ENCODE data around the gene ADAM19. TPM values are rescaled to one million over a fixed set of nuclear protein-coding genes. Genes with fewer than 3 reads are reported as not detected.

The ADAM19 gene
- polyA plus RNA-seq, 1 of the 3 experiments (the other 2 are of a cell fraction) = 46.9 TPM

- no peak overlapping the region for H3K27ac ChIP-seq (ENCODE audit: low read depth in 2 of 2, low read length in 1 of 2)
- H3K4me2 ChIP-seq = no peak overlapping the region
- TF ChIP-seq YY1 (IDR thresholded peaks at IDR 0.05; ENCODE audit: low read depth) (no peak), TCF12 (IDR thresholded peaks at IDR 0.05) (no peak)
- H3K9me3 ChIP-seq = no peaks in the 10 kb centered on the region
- ChIA-PET POLR2A (no interaction called here), CTCF (no interaction called here)
- H3K4me3 ChIP-seq (ENCODE audit: low read depth in 2 of 2, low read length in 1 of 2) = no peak overlapping the region
- no peak overlapping the region for H3K9ac ChIP-seq
- peaks cover 2 to 20% of the 10 kb centered on the region in 2 experiments; a peak in 2 of 4 replicates for H3K4me1 ChIP-seq (ENCODE audit: control insufficient read depth in 1 of 2, insufficient read depth in 2 of 2, low read depth in 1 of 2, low read length in 1 of 2)
- DNase-seq = no peak
- H3K79me2 ChIP-seq (ENCODE audit: insufficient read depth) = no peaks in the 10 kb centered on the region
- no peaks in the 10 kb centered on the region for H3K27me3 ChIP-seq (ENCODE audit: insufficient read depth)
- WGBS (ENCODE audit: low lambda C conversion rate) = 87% methylated on average over 3 of the region's 3 CpGs
- H3F3A ChIP-seq (replicated peaks; ENCODE audit: insufficient read depth) = peaks cover 24% of the 10 kb centered on the region
- no peaks in the 10 kb centered on the region for H3K36me3 ChIP-seq (replicated peaks in 1 of 2; ENCODE audit: control insufficient read depth in 1 of 2, insufficient read depth in 2 of 2, low read length in 1 of 2)
- no peaks in the 10 kb centered on the region for H4K20me1 ChIP-seq (ENCODE audit: insufficient read depth)
- no peak overlapping the region for H2AFZ ChIP-seq (ENCODE audit: low read depth)
- H3K9me2 ChIP-seq = no peaks in the 10 kb centered on the region
Observed at GRCh38 chr5:157599565-157599964, 24.0 kb upstream of the ADAM19 start.

- H3K27me3 ChIP-seq (ENCODE audit: insufficient read depth) = no peaks in the 10 kb centered on the region
- WGBS (ENCODE audit: low lambda C conversion rate) = 92% methylated on average over 2 of the region's 2 CpGs
- ChIA-PET POLR2A (no interaction called here), CTCF (interaction anchor here (1.4 kb wide), 1 partner anchor 10 kb away, joined by 4 read pairs; no protein-coding TSS in a partner anchor)
- no peaks in the 10 kb centered on the region for H4K20me1 ChIP-seq (ENCODE audit: insufficient read depth)
- H3K79me2 ChIP-seq (ENCODE audit: insufficient read depth) = no peaks in the 10 kb centered on the region
- no peaks in the 10 kb centered on the region for H3K9me3 ChIP-seq
- DNase-seq = no peak
- H3K9me2 ChIP-seq = no peaks in the 10 kb centered on the region
- no peaks in the 10 kb centered on the region for H3K36me3 ChIP-seq (replicated peaks in 1 of 2; ENCODE audit: control insufficient read depth in 1 of 2, insufficient read depth in 2 of 2, low read length in 1 of 2)
- H3K9ac ChIP-seq = no peak overlapping the region
- no peak overlapping the region for H3K27ac ChIP-seq (ENCODE audit: low read depth in 2 of 2, low read length in 1 of 2)
- peaks cover 13% of the 10 kb centered on the region for H3F3A ChIP-seq (replicated peaks; ENCODE audit: insufficient read depth)
- no peak overlapping the region for H2AFZ ChIP-seq (ENCODE audit: low read depth)
- TF ChIP-seq MXI1 (IDR thresholded peaks at IDR 0.05; ENCODE audit: low read depth, low read length) = no peak
- TF ChIP-seq REST (IDR thresholded peaks at IDR 0.05; ENCODE audit: low read depth, low read length) = no peak
- no peak for TF ChIP-seq FOXJ3 (CRISPR knock-in tag; IDR thresholded peaks at IDR 0.05)
- no peak for TF ChIP-seq NFIC (IDR thresholded peaks at IDR 0.05; ENCODE audit: borderline replicate concordance)
- TF ChIP-seq USF1 (IDR thresholded peaks at IDR 0.05; ENCODE audit: borderline replicate concordance, low read depth) = no peak
- no peak for TF ChIP-seq SIN3A (IDR thresholded peaks at IDR 0.05; ENCODE audit: borderline replicate concordance, low read depth, low read length)
- TF ChIP-seq NRF1 (IDR thresholded peaks at IDR 0.05; ENCODE audit: low read depth, low read length) = no peak
- H3K4me3 ChIP-seq (ENCODE audit: low read depth in 2 of 2, low read length in 1 of 2) = no peak overlapping the region
- peaks cover 2 to 10% of the 10 kb centered on the region in 2 experiments; a peak in 2 of 4 replicates for H3K4me1 ChIP-seq (ENCODE audit: control insufficient read depth in 1 of 2, insufficient read depth in 2 of 2, low read depth in 1 of 2, low read length in 1 of 2)
- no peak overlapping the region for H3K4me2 ChIP-seq
Observed at GRCh38 chr5:157598350-157598936, 22.9 kb upstream of the ADAM19 start.

Measured in SK-N-SH (cell line).